Measurements from ENCODE around the gene SLC2A8.

The SLC2A8 gene

GRCh38 chr9:127438394-127438793 is 41.4 kb downstream of the SLC2A8 start:
- DNase-seq (ENCODE audit: low read depth) = no peak
- H3K4me3 ChIP-seq (replicated peaks; ENCODE audit: low read depth, low read length) = no peak overlapping the region
- TF ChIP-seq CTCF (IDR thresholded peaks at IDR 0.05; ENCODE audit: low read length, missing control alignments) = no peak

GRCh38 chr9:127444283-127444920 is 47.4 kb downstream of the SLC2A8 start:
- no peak for TF ChIP-seq CTCF (IDR thresholded peaks at IDR 0.05; ENCODE audit: low read length, missing control alignments)
- DNase-seq (ENCODE audit: low read depth) = no peak
- no peak overlapping the region for H3K4me3 ChIP-seq (replicated peaks; ENCODE audit: low read depth, low read length)

GRCh38 chr9:127444921-127445850 is 48.2 kb downstream of the SLC2A8 start:
- no peak for DNase-seq (ENCODE audit: low read depth)
- no peak for TF ChIP-seq CTCF (IDR thresholded peaks at IDR 0.05; ENCODE audit: low read length, missing control alignments)

GRCh38 chr9:127445851-127446712 is 49.1 kb downstream of the SLC2A8 start:
- H3K4me3 ChIP-seq (replicated peaks; ENCODE audit: low read depth, low read length) = no peak overlapping the region
- no peak for TF ChIP-seq CTCF (IDR thresholded peaks at IDR 0.05; ENCODE audit: low read length, missing control alignments)
- DNase-seq (ENCODE audit: low read depth) = no peak

More at GRCh38 chr9:127444921-127445850, 48.2 kb downstream of the SLC2A8 start:
- no peak overlapping the region for H3K4me3 ChIP-seq (replicated peaks; ENCODE audit: low read depth, low read length)

- no peak overlapping the region for H3K4me3 ChIP-seq (replicated peaks; ENCODE audit: low read depth, low read length)
- TF ChIP-seq CTCF (IDR thresholded peaks at IDR 0.05; ENCODE audit: low read length, missing control alignments) = no peak
- no peak for DNase-seq (ENCODE audit: low read depth)
Observed at GRCh38 chr9:127446713-127447415, 49.9 kb downstream of the SLC2A8 start.

GRCh38 chr9:127447416-127448111 is 50.6 kb downstream of the SLC2A8 start:
- no peak for TF ChIP-seq CTCF (IDR thresholded peaks at IDR 0.05; ENCODE audit: low read length, missing control alignments)
- DNase-seq (ENCODE audit: low read depth) = no peak
- H3K4me3 ChIP-seq (replicated peaks; ENCODE audit: low read depth, low read length) = no peak overlapping the region

Data from fibroblast of pulmonary artery (primary cell).